Measurements from ENCODE around the gene IMPA2. TPM values are rescaled to one million over a fixed set of nuclear protein-coding genes. Genes with fewer than 3 reads are reported as not detected.

The IMPA2 gene
- total RNA-seq, 1 donor from 2014 or later: 54.2 TPM

DNA sequence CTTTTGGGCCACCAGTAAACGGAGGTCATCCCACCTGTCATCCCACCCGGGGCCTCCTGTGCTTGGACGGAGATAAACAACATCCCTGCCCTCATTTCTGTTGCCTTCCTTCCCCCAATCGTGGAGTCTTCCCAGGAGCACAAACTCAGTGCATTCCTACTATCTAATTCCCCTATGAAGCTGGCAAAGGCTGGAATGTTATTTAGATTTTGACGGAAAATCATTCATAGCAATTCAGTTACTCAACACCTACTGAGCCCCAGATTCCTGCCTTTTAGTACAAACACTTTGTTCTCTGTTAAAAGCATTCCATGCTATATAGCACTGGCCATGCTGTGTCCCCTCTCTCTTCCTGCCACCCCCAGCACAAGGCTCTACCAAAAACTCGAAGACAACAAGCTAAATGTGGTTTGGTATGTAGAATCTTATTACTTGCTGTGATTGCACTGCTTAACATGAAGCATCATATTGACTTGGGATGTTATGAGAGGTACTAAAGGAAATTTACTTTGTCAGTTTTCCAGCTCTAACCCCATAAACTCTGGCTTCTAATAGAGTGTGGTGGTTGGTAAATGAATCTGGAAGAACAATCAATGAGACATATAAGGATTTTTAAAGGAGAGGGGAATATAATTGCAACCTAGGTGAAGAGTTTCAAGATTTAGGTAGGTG lies 32.3 kb upstream of the IMPA2 start:
- Histone ChIP-seq H3K9me3 (no peaks in the 10 kb centered on the region), H3K36me3 (no peaks in the 10 kb centered on the region), H3K27me3 (ENCODE audit: low read depth) (no peaks in the 10 kb centered on the region), H3K4me1 (peaks cover 39% of the 10 kb centered on the region), H3K27ac (peak overlapping the region; percentile 41), H3K4me3 (no peak overlapping the region)
- ATAC-seq: no peak
- TF ChIP-seq, protein P1, sequence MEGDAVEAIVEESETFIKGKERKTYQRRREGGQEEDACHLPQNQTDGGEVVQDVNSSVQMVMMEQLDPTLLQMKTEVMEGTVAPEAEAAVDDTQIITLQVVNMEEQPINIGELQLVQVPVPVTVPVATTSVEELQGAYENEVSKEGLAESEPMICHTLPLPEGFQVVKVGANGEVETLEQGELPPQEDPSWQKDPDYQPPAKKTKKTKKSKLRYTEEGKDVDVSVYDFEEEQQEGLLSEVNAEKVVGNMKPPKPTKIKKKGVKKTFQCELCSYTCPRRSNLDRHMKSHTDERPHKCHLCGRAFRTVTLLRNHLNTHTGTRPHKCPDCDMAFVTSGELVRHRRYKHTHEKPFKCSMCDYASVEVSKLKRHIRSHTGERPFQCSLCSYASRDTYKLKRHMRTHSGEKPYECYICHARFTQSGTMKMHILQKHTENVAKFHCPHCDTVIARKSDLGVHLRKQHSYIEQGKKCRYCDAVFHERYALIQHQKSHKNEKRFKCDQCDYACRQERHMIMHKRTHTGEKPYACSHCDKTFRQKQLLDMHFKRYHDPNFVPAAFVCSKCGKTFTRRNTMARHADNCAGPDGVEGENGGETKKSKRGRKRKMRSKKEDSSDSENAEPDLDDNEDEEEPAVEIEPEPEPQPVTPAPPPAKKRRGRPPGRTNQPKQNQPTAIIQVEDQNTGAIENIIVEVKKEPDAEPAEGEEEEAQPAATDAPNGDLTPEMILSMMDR (IDR thresholded peaks at IDR 0.05): no peak
- intact Hi-C loops (cut with DNase I): no loop called here
- no peak for DNase-seq

DNA sequence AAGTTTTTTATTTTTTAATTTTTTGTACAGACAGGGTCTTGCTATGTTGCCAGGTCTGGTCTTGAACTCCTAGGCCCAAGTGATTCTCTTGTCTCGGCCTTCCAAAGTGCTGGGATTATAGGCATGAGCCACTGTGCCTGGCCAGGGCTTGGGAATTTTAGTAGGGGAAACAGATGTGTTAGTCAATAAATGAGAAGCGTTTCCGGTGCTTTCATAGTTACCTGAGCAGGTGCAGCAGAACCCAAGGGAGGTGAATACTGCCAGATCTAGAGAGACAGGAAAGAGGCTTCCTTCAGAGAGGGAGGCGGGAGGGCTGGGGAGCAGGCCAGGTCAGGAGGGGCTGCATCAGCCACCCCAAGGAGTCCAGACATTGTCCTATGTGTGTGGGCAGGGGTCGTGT lies 30.5 kb upstream of the IMPA2 start:
- ATAC-seq: no peak
- Histone ChIP-seq H3K27me3 (ENCODE audit: low read depth) (no peaks in the 10 kb centered on the region), H3K36me3 (no peaks in the 10 kb centered on the region), H3K9me3 (no peaks in the 10 kb centered on the region), H3K4me3 (no peak overlapping the region), H3K27ac (no peak overlapping the region), H3K4me1 (peaks cover 42% of the 10 kb centered on the region)
- DNase-seq: no peak
- intact Hi-C loops (cut with DNase I): no loop called here
- TF ChIP-seq, protein P1 (IDR thresholded peaks at IDR 0.05): no peak

DNA sequence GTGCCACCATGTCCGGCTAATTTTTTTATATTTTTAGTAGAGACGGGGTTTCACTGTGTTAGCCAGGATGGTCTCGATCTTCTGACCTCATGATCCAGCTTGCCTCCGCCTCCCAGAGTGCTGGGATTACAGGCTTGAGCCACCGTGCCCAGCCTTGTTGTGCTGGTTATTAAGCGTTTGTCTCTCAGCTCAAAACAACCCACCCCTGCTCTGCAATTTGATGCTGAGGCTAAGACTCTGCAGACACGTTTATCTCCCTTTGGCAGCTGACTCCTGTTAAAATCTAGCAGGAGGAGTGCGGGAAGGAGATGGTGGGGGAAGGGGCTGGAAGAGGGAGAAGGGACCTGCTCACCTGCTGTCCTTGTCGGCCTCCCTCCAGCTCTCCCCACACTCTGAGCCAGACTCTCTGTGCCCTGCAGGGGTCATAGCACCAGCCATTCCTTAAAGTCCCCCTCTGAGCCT lies 29.9 kb upstream of the IMPA2 start:
- no peak for DNase-seq
- intact Hi-C loops (cut with DNase I): no loop called here
- Histone ChIP-seq H3K4me3 (no peak overlapping the region), H3K4me1 (peaks cover 36% of the 10 kb centered on the region), H3K36me3 (no peaks in the 10 kb centered on the region), H3K27ac (no peak overlapping the region), H3K27me3 (ENCODE audit: low read depth) (no peaks in the 10 kb centered on the region), H3K9me3 (no peaks in the 10 kb centered on the region)
- no peak for ATAC-seq
- TF ChIP-seq, protein P1 (IDR thresholded peaks at IDR 0.05): no peak

DNA sequence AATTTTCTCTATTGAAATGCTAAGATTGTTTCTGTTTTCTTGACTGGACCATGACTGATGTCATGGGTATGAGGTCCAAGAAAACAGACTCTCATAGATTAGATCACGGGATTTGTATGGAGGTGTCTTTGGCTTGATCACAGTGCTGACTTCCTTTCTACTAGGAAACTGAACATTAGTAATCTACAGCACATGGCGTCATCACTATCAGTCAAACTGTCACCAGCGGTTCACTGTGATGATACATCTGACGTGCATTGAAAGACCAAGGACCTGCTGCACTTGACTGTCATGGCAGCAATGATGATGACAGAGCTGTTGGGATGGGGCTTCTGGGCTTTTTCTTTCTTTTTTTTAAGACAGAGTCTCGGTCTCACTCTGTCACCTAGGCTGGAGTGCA lies 28.2 kb upstream of the IMPA2 start:
- Histone ChIP-seq H3K9me3 (peaks cover 10% of the 10 kb centered on the region), H3K27ac (no peak overlapping the region), H3K4me3 (no peak overlapping the region), H3K36me3 (no peaks in the 10 kb centered on the region), H3K4me1 (peaks cover 22% of the 10 kb centered on the region), H3K27me3 (ENCODE audit: low read depth) (no peaks in the 10 kb centered on the region)
- ATAC-seq: no peak
- intact Hi-C loops (cut with DNase I): no loop called here
- TF ChIP-seq, protein P1 (IDR thresholded peaks at IDR 0.05): no peak
- DNase-seq: no peak

DNA sequence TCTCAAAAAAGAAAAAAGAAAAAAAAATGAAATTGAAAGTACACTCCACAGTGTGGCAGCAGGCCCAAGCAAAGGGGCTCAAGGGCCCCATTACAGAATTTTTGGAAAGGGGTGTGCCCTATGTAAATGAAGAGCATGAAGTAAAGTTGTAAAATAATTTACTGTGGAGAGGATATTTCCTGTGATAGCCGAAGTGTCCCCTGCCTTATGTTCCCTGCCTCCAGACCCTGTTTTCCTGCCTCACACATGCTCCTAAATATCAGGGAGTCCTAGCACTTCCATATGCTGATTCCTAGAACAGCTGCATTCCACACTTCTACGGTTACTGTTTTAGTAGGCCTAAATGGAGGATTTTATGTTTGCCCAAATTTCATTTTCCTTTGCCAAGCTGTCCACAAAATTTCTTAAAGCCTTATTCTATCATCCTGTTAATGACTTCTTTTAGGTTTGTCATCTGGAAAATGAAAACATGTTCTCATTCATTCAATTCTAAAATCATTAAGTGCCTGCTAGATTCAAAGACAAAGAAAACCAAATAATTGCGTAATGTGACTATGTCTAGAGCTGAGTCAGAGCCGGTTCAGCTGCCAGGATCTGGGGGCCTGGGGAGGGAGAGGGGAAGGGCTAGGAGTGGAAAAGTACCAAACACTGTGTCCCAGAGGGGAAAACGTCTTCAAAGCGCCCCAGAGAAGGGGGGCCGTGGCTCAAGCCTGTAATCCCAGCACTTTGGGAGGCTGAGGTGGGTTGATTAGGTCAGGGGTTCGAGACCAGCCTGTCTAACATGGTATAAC lies 25.9 kb upstream of the IMPA2 start:
- peak; percentile 73 for DNase-seq

More for the DNA sequence above, 25.9 kb upstream of the IMPA2 start:
- Histone ChIP-seq H3K27ac (peak overlapping the region; percentile 46), H3K9me3 (peaks cover 10% of the 10 kb centered on the region), H3K36me3 (no peaks in the 10 kb centered on the region), H3K27me3 (ENCODE audit: low read depth) (no peaks in the 10 kb centered on the region), H3K4me3 (no peak overlapping the region), H3K4me1 (peaks cover 7% of the 10 kb centered on the region)
- TF ChIP-seq, protein P1 (IDR thresholded peaks at IDR 0.05): no peak
- intact Hi-C loops (cut with DNase I): no loop called here
- ATAC-seq: peak; percentile 83 to 84
